ENCODE measurements around the gene POU4F1. TPM values are rescaled to one million over a fixed set of nuclear protein-coding genes. Genes with fewer than 3 reads are reported as not detected.

POU4F1 gene
- total RNA-seq, 2 experiments from 2014 or later: 0.18 to 0.23 TPM

GRCh38 chr13:78601124-78601873 lies 2.1 kb downstream of the POU4F1 start:
- CTCF ChIA-PET: no interaction called here
- peak overlapping the region; percentile 40 for H3K27ac Mint-ChIP-seq

GRCh38 chr13:78600280-78600883 lies 3.0 kb downstream of the POU4F1 start:
- no peaks in the 10 kb centered on the region for H3K9me3 Mint-ChIP-seq (ENCODE audit: low read depth)
- CTCF ChIA-PET: no interaction called here

More at GRCh38 chr13:78601124-78601873, 2.1 kb downstream of the POU4F1 start:
- no peaks in the 10 kb centered on the region for H3K9me3 Mint-ChIP-seq (ENCODE audit: low read depth)
- peaks cover 7% of the 10 kb centered on the region for H3K36me3 Mint-ChIP-seq
- H3K4me1 Mint-ChIP-seq: peaks cover 31% of the 10 kb centered on the region
- ATAC-seq: no peak
- H3K27me3 Mint-ChIP-seq: peaks cover 89% of the 10 kb centered on the region
- no peak for DNase-seq
- H3K4me3 Mint-ChIP-seq: peak overlapping the region; percentile 13

GRCh38 chr13:78599645-78600279 lies 3.6 kb downstream of the POU4F1 start:
- Mint-ChIP-seq H3K4me1 (peaks cover 29% of the 10 kb centered on the region), H3K9me3 (ENCODE audit: low read depth) (no peaks in the 10 kb centered on the region), H3K4me3 (no peak overlapping the region), H3K36me3 (peaks cover 7% of the 10 kb centered on the region), H3K27ac (no peak overlapping the region), H3K27me3 (peaks cover 87% of the 10 kb centered on the region)
- CTCF ChIA-PET: no interaction called here
- ATAC-seq: no peak
- DNase-seq: no peak

More at GRCh38 chr13:78600280-78600883, 3.0 kb downstream of the POU4F1 start:
- Mint-ChIP-seq H3K4me3 (peak overlapping the region; percentile 13), H3K27me3 (peaks cover 88% of the 10 kb centered on the region), H3K4me1 (peaks cover 31% of the 10 kb centered on the region), H3K36me3 (peaks cover 7% of the 10 kb centered on the region), H3K27ac (peak overlapping the region; percentile 40)
- ATAC-seq (no peak), DNase-seq (no peak)

- CTCF ChIA-PET: no interaction called here
- H3K36me3 Mint-ChIP-seq: peaks cover 7% of the 10 kb centered on the region
- H3K27ac Mint-ChIP-seq: no peak overlapping the region
- peaks cover 87% of the 10 kb centered on the region for H3K27me3 Mint-ChIP-seq
- no peak for ATAC-seq
- no peak overlapping the region for H3K4me3 Mint-ChIP-seq
- H3K9me3 Mint-ChIP-seq (ENCODE audit: low read depth): no peaks in the 10 kb centered on the region
- peaks cover 25% of the 10 kb centered on the region for H3K4me1 Mint-ChIP-seq
- no peak for DNase-seq
These were observed 4.2 kb downstream of the POU4F1 start for GRCh38 chr13:78598966-78599644.

GRCh38 chr13:78598116-78598781 lies 5.1 kb downstream of the POU4F1 start:
- H3K27me3 Mint-ChIP-seq: peaks cover 87% of the 10 kb centered on the region
- no peak overlapping the region for H3K4me3 Mint-ChIP-seq
- CTCF ChIA-PET: no interaction called here
- no peak for ATAC-seq
- H3K27ac Mint-ChIP-seq: no peak overlapping the region
- H3K36me3 Mint-ChIP-seq: peaks cover 7% of the 10 kb centered on the region
- H3K9me3 Mint-ChIP-seq (ENCODE audit: low read depth): no peaks in the 10 kb centered on the region
- H3K4me1 Mint-ChIP-seq: peaks cover 18% of the 10 kb centered on the region
- no peak for DNase-seq

GRCh38 chr13:78597602-78597932 lies 5.8 kb downstream of the POU4F1 start:
- DNase-seq (no peak), ATAC-seq (no peak)
- no peaks in the 10 kb centered on the region for H3K9me3 Mint-ChIP-seq (ENCODE audit: low read depth)
- CTCF ChIA-PET: no interaction called here
- H3K27ac Mint-ChIP-seq: peak overlapping the region; percentile 11
- no peak overlapping the region for H3K4me3 Mint-ChIP-seq
- peaks cover 15% of the 10 kb centered on the region for H3K4me1 Mint-ChIP-seq
- H3K27me3 Mint-ChIP-seq: peaks cover 91% of the 10 kb centered on the region
- H3K36me3 Mint-ChIP-seq: peaks cover 7% of the 10 kb centered on the region

GRCh38 chr13:78596736-78597601 lies 6.4 kb downstream of the POU4F1 start:
- Mint-ChIP-seq H3K9me3 (ENCODE audit: low read depth) (no peaks in the 10 kb centered on the region), H3K27ac (no peak overlapping the region), H3K4me3 (no peak overlapping the region), H3K27me3 (peaks cover 92% of the 10 kb centered on the region), H3K4me1 (peaks cover 11% of the 10 kb centered on the region), H3K36me3 (peaks cover 3% of the 10 kb centered on the region)
- CTCF ChIA-PET: no interaction called here
- ATAC-seq: no peak
- no peak for DNase-seq

GRCh38 chr13:78596399-78596735 lies 7.0 kb downstream of the POU4F1 start:
- CTCF ChIA-PET: no interaction called here

GRCh38 chr13:78595495-78596398 lies 7.6 kb downstream of the POU4F1 start:
- H3K36me3 Mint-ChIP-seq: peaks cover 2% of the 10 kb centered on the region
- no peak overlapping the region for H3K4me3 Mint-ChIP-seq
- no peaks in the 10 kb centered on the region for H3K9me3 Mint-ChIP-seq (ENCODE audit: low read depth)
- DNase-seq (no peak), ATAC-seq (no peak)
- peaks cover 2% of the 10 kb centered on the region for H3K4me1 Mint-ChIP-seq
- H3K27me3 Mint-ChIP-seq: peaks cover 90% of the 10 kb centered on the region
- peak overlapping the region; percentile 67 for H3K27ac Mint-ChIP-seq
- CTCF ChIA-PET: no interaction called here

More at GRCh38 chr13:78596399-78596735, 7.0 kb downstream of the POU4F1 start:
- no peak overlapping the region for H3K27ac Mint-ChIP-seq
- H3K4me3 Mint-ChIP-seq: no peak overlapping the region
- ATAC-seq: no peak
- H3K9me3 Mint-ChIP-seq (ENCODE audit: low read depth): no peaks in the 10 kb centered on the region
- DNase-seq: no peak
- H3K36me3 Mint-ChIP-seq: peaks cover 3% of the 10 kb centered on the region
- peaks cover 9% of the 10 kb centered on the region for H3K4me1 Mint-ChIP-seq
- H3K27me3 Mint-ChIP-seq: peaks cover 93% of the 10 kb centered on the region

- ATAC-seq: no peak
- peaks cover 2% of the 10 kb centered on the region for H3K4me1 Mint-ChIP-seq
- H3K4me3 Mint-ChIP-seq: no peak overlapping the region
- H3K9me3 Mint-ChIP-seq (ENCODE audit: low read depth): no peaks in the 10 kb centered on the region
- peak overlapping the region; percentile 64 for H3K27ac Mint-ChIP-seq
- peaks cover 88% of the 10 kb centered on the region for H3K27me3 Mint-ChIP-seq
- CTCF ChIA-PET: no interaction called here
- no peaks in the 10 kb centered on the region for H3K36me3 Mint-ChIP-seq
- DNase-seq: no peak
These were observed 8.8 kb downstream of the POU4F1 start for GRCh38 chr13:78594456-78594975.

- peak overlapping the region; percentile 64 for H3K27ac Mint-ChIP-seq
- CTCF ChIA-PET: no interaction called here
- no peak overlapping the region for H3K4me3 Mint-ChIP-seq
- ATAC-seq: no peak
- no peaks in the 10 kb centered on the region for H3K9me3 Mint-ChIP-seq (ENCODE audit: low read depth)
- H3K4me1 Mint-ChIP-seq: peaks cover 2% of the 10 kb centered on the region
- peaks cover 87% of the 10 kb centered on the region for H3K27me3 Mint-ChIP-seq
- no peaks in the 10 kb centered on the region for H3K36me3 Mint-ChIP-seq
- DNase-seq: no peak
These were observed 9.5 kb downstream of the POU4F1 start for GRCh38 chr13:78593652-78594455.

All from activated CD8-positive, alpha-beta memory T cell treated with anti-CD3 and anti-CD28 coated beads, Interleukin-2, amount 10 ng/mL, durations not matched to agents 7 days and 5 days (primary cell).